GM18951 (cell line): Measurements from ENCODE around the gene EBF4.

Source experiments
- POLR2A ChIP-seq: IDR thresholded peaks from 4 replicates; pipeline ENCODE4 v1.6.1; 2011; ENCODE audit warnings: mild to moderate bottlenecking; ENCODE audit not compliant: insufficient read length, insufficient read depth; ENCODE audit errors: extremely low read depth
- in situ Hi-C: fragments of 300-500 bp; cut with MboI; formaldehyde crosslinking; loops from one replicate; pipeline ENCODE4 v1.12.0; 2022; ENCODE audit warnings: low sequenced_read_pairs, mixed read lengths, inconsistent platforms; ENCODE audit not compliant: unreplicated experiment

EBF4 gene

DNA sequence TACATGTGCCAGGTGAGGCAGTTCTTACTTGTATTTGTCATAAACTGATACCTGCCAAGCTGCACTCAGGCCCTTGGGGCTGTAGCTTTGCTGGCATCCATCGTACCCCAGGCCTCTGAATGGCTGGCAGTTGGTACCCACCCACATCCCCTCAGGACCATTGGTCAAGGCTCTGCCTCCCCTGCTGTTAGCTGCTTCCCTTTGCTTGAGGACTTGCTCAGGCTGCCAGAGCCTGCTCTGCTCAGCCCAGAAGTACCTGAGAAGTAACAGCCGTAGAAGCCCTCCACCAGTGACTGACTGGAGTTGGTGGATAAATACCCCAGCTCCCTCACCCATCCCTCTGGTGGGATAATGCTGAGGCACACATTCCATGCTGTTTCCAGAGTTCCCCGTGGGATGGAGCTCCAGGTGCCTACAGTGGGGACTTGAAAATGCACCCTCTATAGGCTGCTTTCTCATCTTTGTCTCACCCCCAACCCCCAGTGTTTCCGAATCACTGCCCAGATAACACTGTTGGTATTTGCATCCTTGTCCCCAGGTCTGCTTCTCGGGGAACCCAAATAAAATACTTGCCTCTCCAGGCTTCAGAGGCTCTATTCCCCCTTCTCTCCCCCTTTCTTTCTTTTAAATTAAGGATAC lies 7.3 kb downstream of the EBF4 start:
- no peak for TF ChIP-seq POLR2A
- in situ Hi-C loops = no loop called here

GRCh38 chr20:2700913-2701620 lies 8.5 kb downstream of the EBF4 start:
- TF ChIP-seq POLR2A = no peak
- in situ Hi-C loops = no loop called here

- in situ Hi-C loops = no loop called here
- no peak for TF ChIP-seq POLR2A
These were observed 9.1 kb downstream of the EBF4 start for GRCh38 chr20:2701671-2702081.

- TF ChIP-seq POLR2A = no peak
- in situ Hi-C loops = no loop called here
These were observed 11.3 kb downstream of the EBF4 start for GRCh38 chr20:2703716-2704475.

GRCh38 chr20:2705931-2706645 lies 13.5 kb downstream of the EBF4 start:
- in situ Hi-C loops = no loop called here
- TF ChIP-seq POLR2A = no peak

DNA sequence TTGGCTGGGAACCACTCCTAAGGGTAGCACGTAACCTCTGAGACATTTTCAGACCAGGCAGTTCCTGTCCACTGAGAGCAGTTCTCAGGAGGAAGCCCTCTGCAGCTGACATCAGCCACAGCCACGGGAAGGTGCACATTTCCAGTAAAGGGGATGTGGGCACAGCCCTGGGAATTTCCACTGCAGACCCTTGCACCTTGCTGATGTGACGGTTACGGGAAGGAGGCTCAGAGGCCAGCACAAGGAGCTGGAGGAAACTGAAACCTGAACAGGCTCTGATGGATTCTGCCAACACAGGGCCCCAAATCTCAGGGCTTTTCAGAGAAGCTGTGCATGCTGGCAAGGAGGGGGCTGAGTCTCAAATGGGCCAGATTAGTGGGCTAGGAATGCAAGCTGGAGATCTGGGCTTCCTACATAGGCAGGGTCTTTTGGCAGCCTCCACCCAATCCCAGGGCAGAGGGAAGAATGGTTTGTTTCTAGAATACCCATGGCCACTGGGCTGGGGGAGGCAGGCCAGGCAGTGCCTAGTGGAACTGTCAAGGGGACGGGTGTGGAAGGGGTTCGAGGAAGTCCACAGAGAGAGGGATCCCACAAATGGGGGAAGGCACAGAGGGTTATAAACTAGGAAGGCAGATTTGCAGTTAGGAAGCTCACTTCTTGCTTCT lies 14.2 kb downstream of the EBF4 start:
- TF ChIP-seq POLR2A = no peak
- in situ Hi-C loops = no loop called here

DNA sequence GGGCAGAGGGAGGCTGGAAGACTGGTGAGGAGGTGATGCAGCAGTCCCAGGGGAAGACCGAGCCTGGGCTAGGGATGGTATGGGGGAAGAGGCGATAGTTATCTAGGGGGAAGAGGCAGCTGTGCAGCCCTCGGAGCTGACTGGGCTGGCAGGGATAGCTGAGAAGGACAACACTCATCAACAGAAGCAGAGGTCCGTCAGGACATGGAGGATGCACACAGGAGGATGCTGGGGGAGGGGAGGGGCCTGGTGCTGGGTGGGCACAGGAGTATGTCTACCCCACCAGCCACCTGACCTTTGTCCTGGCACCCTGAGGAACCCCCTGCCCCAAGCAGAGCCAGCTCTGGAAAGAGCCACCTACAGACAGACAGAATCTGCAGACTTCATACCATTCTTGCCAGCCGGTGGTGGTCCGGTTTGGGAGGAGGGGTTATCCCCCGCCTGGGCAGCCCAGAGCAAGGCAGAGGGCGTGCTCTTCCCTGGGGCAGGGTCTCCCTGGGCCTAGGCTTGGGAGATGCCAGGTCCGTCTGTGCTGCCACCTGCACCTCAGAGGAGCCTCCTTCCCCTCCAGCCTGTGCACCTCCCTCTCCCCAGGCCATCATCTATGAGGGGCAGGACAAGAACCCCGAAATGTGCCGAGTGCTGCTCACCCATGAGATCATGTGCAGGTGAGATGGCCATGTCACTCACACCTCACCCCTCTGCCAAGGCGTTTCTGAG lies 14.9 kb downstream of the EBF4 start:
- TF ChIP-seq POLR2A = no peak

GRCh38 chr20:2708073-2708415 lies 15.5 kb downstream of the EBF4 start:
- in situ Hi-C loops = no loop called here
- no peak for TF ChIP-seq POLR2A

More for the DNA sequence above, 14.9 kb downstream of the EBF4 start:
- in situ Hi-C loops = no loop called here

DNA sequence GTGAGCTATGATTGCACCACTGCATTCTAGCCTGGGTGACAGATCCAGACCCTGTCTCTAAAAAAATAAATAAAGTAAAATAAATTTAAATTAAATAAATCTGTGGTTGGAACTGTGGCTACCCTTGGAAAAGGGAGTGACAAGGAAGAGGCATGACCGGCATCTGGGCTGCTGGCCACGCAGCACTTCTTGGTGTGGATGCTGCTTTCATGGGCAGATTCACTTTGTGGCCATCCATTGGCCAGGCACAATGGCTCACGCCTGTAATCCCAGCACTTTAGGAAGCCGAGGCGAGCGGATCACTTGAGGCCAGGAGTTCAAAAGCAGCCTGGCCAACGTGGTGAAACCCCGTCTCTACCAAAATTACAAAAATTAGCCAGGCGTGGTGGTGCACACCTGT lies 16.1 kb downstream of the EBF4 start:
- in situ Hi-C loops = no loop called here
- TF ChIP-seq POLR2A = no peak

GRCh38 chr20:2709205-2709981 lies 16.8 kb downstream of the EBF4 start:
- TF ChIP-seq POLR2A = no peak
- in situ Hi-C loops = no loop called here

GRCh38 chr20:2713285-2713684 lies 20.7 kb downstream of the EBF4 start:
- in situ Hi-C loops = no loop called here
- TF ChIP-seq POLR2A = no peak
